ENCODE data around the gene BMF.

GRCh38 chr15:40075298-40076044 is 33.2 kb downstream of the BMF start:
- TF ChIP-seq CTCF (IDR thresholded peaks at IDR 0.05; ENCODE audit: low read depth, low read length, missing input control) = no peak
- no peak for TF ChIP-seq FOXA1 (IDR thresholded peaks at IDR 0.05)
- no peak for TF ChIP-seq YY1 (IDR thresholded peaks at IDR 0.05)
- no peak for TF ChIP-seq TAF1 (conservative IDR thresholded peaks at IDR 0.05)
- TF ChIP-seq MAX (IDR thresholded peaks at IDR 0.05) = no peak
- TF ChIP-seq GABPA (IDR thresholded peaks at IDR 0.05 in 1 of 2, conservative IDR thresholded peaks at IDR 0.05 in 1 of 2) = no peak
- TF ChIP-seq SP1 (IDR thresholded peaks at IDR 0.05) = no peak
- TF ChIP-seq NR2F2 (IDR thresholded peaks at IDR 0.05) = no peak
- TF ChIP-seq RAD21 (IDR thresholded peaks at IDR 0.05) = no peak
- no peak for TF ChIP-seq REST (IDR thresholded peaks at IDR 0.05)
